Body of pancreas (tissue), 4 donors: ENCODE measurements around the gene SLC12A6. TPM values are rescaled to one million over a fixed set of nuclear protein-coding genes. Genes with fewer than 3 reads are reported as not detected.

Experiments used
- ATAC-seq: fragments of 150-250 bp; one replicate; pipeline ENCODE4 v1.9.1; 2016
- DNase-seq, 4 donors: peaks; one replicate each; pipeline ENCODE4 v3.0.0-alpha.2; 2019
- H3K27ac ChIP-seq, 4 donors: fragments of 200-600 bp; sonication (generic); 1 replicate in 3 of 4; 2 replicates in 1 of 4; pipeline versions ENCODE4 v1.5.1 to v1.6.1; 2016 to 2019; ENCODE audit warnings: mild to moderate bottlenecking in 1 of 4, mixed read lengths in 1 of 4, moderate library complexity in 1 of 4
- H3K27me3 ChIP-seq, 2 donors: fragments of 200-600 bp; sonication (generic); one replicate each; pipeline ENCODE4 v1.6.0; 2016; ENCODE audit warnings: mild to moderate bottlenecking in 1 of 2
- H3K36me3 ChIP-seq, 2 donors: fragments of 200-600 bp; sonication (generic); replicated peaks in 1 of 2; 2 replicates each; pipeline ENCODE4 v1.5.1; 2016; ENCODE audit warnings: low read depth in 2 of 2; ENCODE audit not compliant: insufficient read depth in 1 of 2
- H3K4me1 ChIP-seq: fragments of 200-600 bp; sonication (generic); one replicate; pipeline ENCODE4 v1.6.0; 2016
- H3K4me3 ChIP-seq, 2 donors: fragments of 200-600 bp; sonication (generic); 1 replicate in 1 of 2; 2 replicates in 1 of 2; pipeline ENCODE4 v1.5.1; 2016 to 2019
- H3K9me3 ChIP-seq, 3 donors: fragments of 200-600 bp; sonication (generic); 1 replicate in 2 of 3; 2 replicates in 1 of 3; pipeline ENCODE4 v1.5.1; 2016
- CTCF ChIP-seq, 7 experiments: fragments of 450-650 bp in 4 of 7; fragments of 200-600 bp in 3 of 7; sonication (generic) in 3 of 7; IDR thresholded peaks; one replicate each; pipeline ENCODE4 v1.5.1; 2016 to 2019; ENCODE audit warnings: antibody characterized with exemption in 7 of 7
- POLR2A ChIP-seq, 3 donors: fragments of 450-650 bp; IDR thresholded peaks; one replicate each; pipeline ENCODE4 v1.6.1; 2016; ENCODE audit warnings: antibody characterized with exemption in 3 of 3, mild to moderate bottlenecking in 2 of 3
- WGBS, 2 donors: methylation state at CpG; one replicate each; pipeline ENCODE4 v1.1.5; 2017; 5-methylcytosine and 5-hydroxymethylcytosine counted together
- intact Hi-C: fragments of 100-400 bp; cut with DNase I; formaldehyde crosslinking; loops from one replicate; pipeline ENCODE4 v1.15.1; 2023
- microRNA counts, 2 donors: library from miRNA; unstranded; fragments of <30 nt; microRNA quantifications; one replicate each; lab custom pipeline; 2017
- microRNA-seq, 2 donors: library from miRNA; unstranded; fragments of <30 nt; microRNA quantifications; one replicate each; pipeline ENCODE4, GENCODE V29; 2016; ENCODE audit warnings: borderline number of aligned reads in 2 of 2, borderline replicate concordance in 2 of 2
- small RNA-seq: library from RNA; depleted of rRNA; stranded (forward); fragments of <200 nt; gene quantifications from one replicate; pipeline ENCODE3, GENCODE V24; 2016
- total RNA-seq, 2 donors: library from RNA; depleted of rRNA; stranded (reverse); fragments of >200 nt; gene quantifications; one replicate each; pipeline ENCODE4 v1.1.0, GENCODE V29; 2016

SLC12A6 gene
- total RNA-seq, 2 donors from 2014 or later, result 15.0 to 16.2 TPM

GRCh38 chr15:34185666-34186065, 151.9 kb downstream of the SLC12A6 start:
- TF ChIP-seq CTCF (IDR thresholded peaks at IDR 0.05) (no peak), POLR2A (IDR thresholded peaks at IDR 0.05) (no peak)
- Histone ChIP-seq H3K4me1 (peaks cover 27% of the 10 kb centered on the region), H3K4me3 (no peak overlapping the region), H3K27ac (no peak overlapping the region), H3K9me3 (no peaks in the 10 kb centered on the region), H3K27me3 (no peaks in the 10 kb centered on the region), H3K36me3 (no peaks in the 10 kb centered on the region)
- ATAC-seq (no peak), DNase-seq (no peak)
- intact Hi-C loops, result no loop called here
- 78 to 92% methylated on average over 4 of the region's 4 CpGs for WGBS, 2 donors

GRCh38 chr15:34182942-34183341, 154.6 kb downstream of the SLC12A6 start:
- WGBS, 2 donors, result 8 to 25% methylated on average over 4 of the region's 4 CpGs
- Histone ChIP-seq H3K27me3 (no peaks in the 10 kb centered on the region), H3K36me3 (no peaks in the 10 kb centered on the region), H3K4me1 (peaks cover 19% of the 10 kb centered on the region), H3K4me3 (no peak overlapping the region), H3K9me3 (no peaks in the 10 kb centered on the region), H3K27ac (peak overlapping the region in 3 of 4 donors; percentile 5 to 53 (median 51))
- no peak for TF ChIP-seq POLR2A (IDR thresholded peaks at IDR 0.05)
- TF ChIP-seq CTCF (IDR thresholded peaks at IDR 0.05), result no peak
- ATAC-seq (peak; percentile 60), DNase-seq (peak; percentile 41 to 59 (median 55))
- intact Hi-C loops, result no loop called here

MicroRNAs encoded within 50 kb of the gene (microRNA counts, 767-probe panel; counts per million panel counts)
- 0 to 736 counts per million in 2 donors for microRNA hsa-miR-1233 (lab: Ali Mortazavi, UCI)

Small RNAs within 50 kb of the gene (microRNA-seq; reads per million reads assigned to microRNA genes)
- 0 reads per million in 2 donors for gene MIR1233-1

Small RNAs within 50 kb of the gene (small RNA-seq; reads per million reads assigned to genes)
- gene MIR1233-1, result not detected
- not detected for gene RF00019

Other genes with a start within 250 kb of the SLC12A6 start
- 10 to 100 TPM; 27.4 to 27.8 TPM for gene EMC7, start 235.9 kb downstream of the SLC12A6 start, total RNA-seq
- gene PGBD4, start 235.7 kb downstream of the SLC12A6 start, total RNA-seq, result 1 to 10 TPM; 1.0 to 4.6 TPM
- 10 to 100 TPM; 45.8 to 50.3 TPM for gene KATNBL1, start 127.7 kb downstream of the SLC12A6 start, total RNA-seq
- 10 to 100 TPM; 46.5 to 52.9 TPM for gene EMC4, start 112.8 kb downstream of the SLC12A6 start, total RNA-seq
- gene NOP10, start 5.4 kb upstream of the SLC12A6 start, total RNA-seq, result 10 to 100 TPM; 25.7 to 32.4 TPM
- gene NUTM1, start 5.5 kb upstream of the SLC12A6 start, total RNA-seq, result not detected
- 10 to 100 TPM; 13.5 to 16.5 TPM for gene LPCAT4, start 29.4 kb upstream of the SLC12A6 start, total RNA-seq
- gene GOLGA8A, start 100.0 kb upstream of the SLC12A6 start, total RNA-seq, result 100 to 1,000 TPM in 1 of 2 donors, 10 to 100 TPM in 1; 65.6 to 124 TPM
- 100 to 1,000 TPM; 214 to 709 TPM for gene GOLGA8B, start 245.9 kb upstream of the SLC12A6 start, total RNA-seq